Measurements from ENCODE around the gene DAPK2. TPM values are rescaled to one million over a fixed set of nuclear protein-coding genes. Genes with fewer than 3 reads are reported as not detected.

Gene DAPK2
- total RNA-seq, 2 donors from 2014 or later, result 28.8 to 57.6 TPM

- no peaks in the 10 kb centered on the region for H3K9me3 ChIP-seq
- TF ChIP-seq, protein P1, sequence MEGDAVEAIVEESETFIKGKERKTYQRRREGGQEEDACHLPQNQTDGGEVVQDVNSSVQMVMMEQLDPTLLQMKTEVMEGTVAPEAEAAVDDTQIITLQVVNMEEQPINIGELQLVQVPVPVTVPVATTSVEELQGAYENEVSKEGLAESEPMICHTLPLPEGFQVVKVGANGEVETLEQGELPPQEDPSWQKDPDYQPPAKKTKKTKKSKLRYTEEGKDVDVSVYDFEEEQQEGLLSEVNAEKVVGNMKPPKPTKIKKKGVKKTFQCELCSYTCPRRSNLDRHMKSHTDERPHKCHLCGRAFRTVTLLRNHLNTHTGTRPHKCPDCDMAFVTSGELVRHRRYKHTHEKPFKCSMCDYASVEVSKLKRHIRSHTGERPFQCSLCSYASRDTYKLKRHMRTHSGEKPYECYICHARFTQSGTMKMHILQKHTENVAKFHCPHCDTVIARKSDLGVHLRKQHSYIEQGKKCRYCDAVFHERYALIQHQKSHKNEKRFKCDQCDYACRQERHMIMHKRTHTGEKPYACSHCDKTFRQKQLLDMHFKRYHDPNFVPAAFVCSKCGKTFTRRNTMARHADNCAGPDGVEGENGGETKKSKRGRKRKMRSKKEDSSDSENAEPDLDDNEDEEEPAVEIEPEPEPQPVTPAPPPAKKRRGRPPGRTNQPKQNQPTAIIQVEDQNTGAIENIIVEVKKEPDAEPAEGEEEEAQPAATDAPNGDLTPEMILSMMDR (IDR thresholded peaks at IDR 0.05), result no peak
- DNase-seq (ENCODE audit: low spot score), result no peak
- no peaks in the 10 kb centered on the region for H3K36me3 ChIP-seq
- H3K27ac ChIP-seq, result no peak overlapping the region
- no peaks in the 10 kb centered on the region for H3K27me3 ChIP-seq
- peaks cover 0 to 23% of the 10 kb centered on the region in 2 donors for H3K4me1 ChIP-seq
- H3K4me3 ChIP-seq, result no peak overlapping the region
Measured at GRCh38 chr15:63861946-63862517, 184.3 kb downstream of the DAPK2 start.

- TF ChIP-seq, protein P1 (IDR thresholded peaks at IDR 0.05), result no peak
- H3K4me1 ChIP-seq, result peaks cover 0 to 23% of the 10 kb centered on the region in 2 donors
- H3K9me3 ChIP-seq, result no peaks in the 10 kb centered on the region
- H3K27me3 ChIP-seq, result no peaks in the 10 kb centered on the region
- H3K27ac ChIP-seq, result no peak overlapping the region
- DNase-seq (ENCODE audit: low spot score), result no peak
- no peak overlapping the region for H3K4me3 ChIP-seq
- no peaks in the 10 kb centered on the region for H3K36me3 ChIP-seq
Measured at GRCh38 chr15:63860555-63860954, 185.7 kb downstream of the DAPK2 start.

GRCh38 chr15:63860155-63860554 lies 186.1 kb downstream of the DAPK2 start:
- no peaks in the 10 kb centered on the region for H3K9me3 ChIP-seq
- no peaks in the 10 kb centered on the region for H3K36me3 ChIP-seq
- no peaks in the 10 kb centered on the region for H3K27me3 ChIP-seq
- H3K4me3 ChIP-seq, result no peak overlapping the region
- peaks cover 0 to 23% of the 10 kb centered on the region in 2 donors for H3K4me1 ChIP-seq
- TF ChIP-seq, protein P1 (IDR thresholded peaks at IDR 0.05), result no peak
- H3K27ac ChIP-seq, result no peak overlapping the region
- no peak for DNase-seq (ENCODE audit: low spot score)

GRCh38 chr15:63858881-63859280 lies 187.4 kb downstream of the DAPK2 start:
- Histone ChIP-seq H3K27ac (peak overlapping the region; percentile 40 to 41), H3K27me3 (no peaks in the 10 kb centered on the region), H3K4me3 (no peak overlapping the region), H3K9me3 (no peaks in the 10 kb centered on the region), H3K4me1 (peaks cover 0 to 23% of the 10 kb centered on the region in 2 donors), H3K36me3 (no peaks in the 10 kb centered on the region)
- TF ChIP-seq, protein P1 (IDR thresholded peaks at IDR 0.05), result no peak
- DNase-seq (ENCODE audit: low spot score), result no peak

GRCh38 chr15:63858448-63858847 lies 187.8 kb downstream of the DAPK2 start:
- H3K4me3 ChIP-seq, result no peak overlapping the region
- H3K9me3 ChIP-seq, result no peaks in the 10 kb centered on the region
- DNase-seq (ENCODE audit: low spot score), result no peak
- H3K4me1 ChIP-seq, result peaks cover 0 to 23% of the 10 kb centered on the region in 2 donors
- peak overlapping the region; percentile 34 to 41 for H3K27ac ChIP-seq
- H3K36me3 ChIP-seq, result no peaks in the 10 kb centered on the region
- TF ChIP-seq, protein P1 (IDR thresholded peaks at IDR 0.05), result no peak
- H3K27me3 ChIP-seq, result no peaks in the 10 kb centered on the region

DNA sequence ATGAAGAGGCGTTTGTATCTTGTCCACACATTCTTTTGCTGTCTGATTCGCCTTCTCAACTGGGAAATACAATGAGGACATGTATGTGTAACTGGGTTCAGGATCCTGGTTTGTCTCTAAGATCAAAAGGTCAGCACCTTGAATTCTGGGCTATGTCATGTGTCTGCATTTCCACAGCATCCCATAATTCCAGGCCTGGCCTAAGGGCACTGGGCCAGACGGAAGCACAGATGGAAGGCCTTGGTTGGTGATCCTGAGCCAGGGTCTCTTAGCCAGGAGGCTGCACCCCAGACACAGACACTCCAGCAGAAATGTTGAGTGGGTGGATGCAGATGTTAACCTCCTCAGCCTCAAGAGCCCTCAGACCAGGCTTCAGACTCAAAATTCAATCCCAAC lies 188.8 kb downstream of the DAPK2 start:
- no peak overlapping the region for H3K4me3 ChIP-seq
- no peaks in the 10 kb centered on the region for H3K27me3 ChIP-seq
- H3K36me3 ChIP-seq, result no peaks in the 10 kb centered on the region
- H3K27ac ChIP-seq, result peak overlapping the region; percentile 34 to 35
- DNase-seq (ENCODE audit: low spot score), result no peak
- TF ChIP-seq, protein P1 (IDR thresholded peaks at IDR 0.05), result no peak
- H3K4me1 ChIP-seq, result peaks cover 0 to 23% of the 10 kb centered on the region in 2 donors
- no peaks in the 10 kb centered on the region for H3K9me3 ChIP-seq

Data from right atrium auricular region (tissue), 2 donors.